Measurements from ENCODE around the gene GSE1. TPM values are rescaled to one million over a fixed set of nuclear protein-coding genes. Genes with fewer than 3 reads are reported as not detected.

Gene GSE1
- total and polyA plus RNA-seq, 2 donors from 2014 or later, result 9.5 to 92.8 TPM

DNA sequence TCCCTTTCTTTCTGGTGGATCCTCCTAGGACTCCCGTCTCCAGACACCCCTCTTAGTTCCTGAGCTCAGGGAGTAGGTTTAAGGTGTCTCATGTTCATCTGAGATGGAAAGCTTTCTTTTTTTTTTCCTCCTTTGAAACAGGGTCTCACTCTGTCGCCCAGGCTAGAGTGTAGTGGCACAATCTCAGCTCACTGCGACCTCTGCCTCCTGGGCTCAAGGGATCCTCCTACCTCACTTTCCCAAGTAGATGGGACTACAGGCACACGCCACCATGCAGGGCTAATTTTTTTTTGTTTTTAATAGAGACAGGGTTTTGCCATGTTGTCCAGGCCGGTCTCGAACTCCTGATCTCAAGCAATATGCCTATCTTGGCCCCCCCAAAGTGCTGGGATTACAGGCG lies 3.6 kb upstream of the GSE1 start:
- DNase-seq, result no peak
- H3K27me3 ChIP-seq (ENCODE audit: control insufficient read depth, insufficient read depth, low read length), result no peaks in the 10 kb centered on the region
- no peak overlapping the region for H3K9ac ChIP-seq (ENCODE audit: low read length in 3 of 3)
- FAIRE-seq, result no peak
- intact Hi-C loops (cut with DNase I), result no loop called here
- peaks cover 0 to 28% (median 16%) of the 10 kb centered on the region in 3 donors for H3K4me1 ChIP-seq (ENCODE audit: control insufficient read depth in 2 of 3, insufficient read depth in 2 of 3, low read depth in 1 of 3, low read length in 3 of 3)
- no peak overlapping the region for H3K4me3 ChIP-seq (ENCODE audit: low read length in 3 of 3)
- no peaks in the 10 kb centered on the region for H3K36me3 ChIP-seq (ENCODE audit: control insufficient read depth in 2 of 3, insufficient read depth in 3 of 3, low read length in 3 of 3)
- H3K27ac ChIP-seq (ENCODE audit: low read depth in 2 of 2, low read length in 2 of 2), result no peak overlapping the region
- TF ChIP-seq, protein P1, sequence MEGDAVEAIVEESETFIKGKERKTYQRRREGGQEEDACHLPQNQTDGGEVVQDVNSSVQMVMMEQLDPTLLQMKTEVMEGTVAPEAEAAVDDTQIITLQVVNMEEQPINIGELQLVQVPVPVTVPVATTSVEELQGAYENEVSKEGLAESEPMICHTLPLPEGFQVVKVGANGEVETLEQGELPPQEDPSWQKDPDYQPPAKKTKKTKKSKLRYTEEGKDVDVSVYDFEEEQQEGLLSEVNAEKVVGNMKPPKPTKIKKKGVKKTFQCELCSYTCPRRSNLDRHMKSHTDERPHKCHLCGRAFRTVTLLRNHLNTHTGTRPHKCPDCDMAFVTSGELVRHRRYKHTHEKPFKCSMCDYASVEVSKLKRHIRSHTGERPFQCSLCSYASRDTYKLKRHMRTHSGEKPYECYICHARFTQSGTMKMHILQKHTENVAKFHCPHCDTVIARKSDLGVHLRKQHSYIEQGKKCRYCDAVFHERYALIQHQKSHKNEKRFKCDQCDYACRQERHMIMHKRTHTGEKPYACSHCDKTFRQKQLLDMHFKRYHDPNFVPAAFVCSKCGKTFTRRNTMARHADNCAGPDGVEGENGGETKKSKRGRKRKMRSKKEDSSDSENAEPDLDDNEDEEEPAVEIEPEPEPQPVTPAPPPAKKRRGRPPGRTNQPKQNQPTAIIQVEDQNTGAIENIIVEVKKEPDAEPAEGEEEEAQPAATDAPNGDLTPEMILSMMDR (IDR thresholded peaks at IDR 0.05; ENCODE audit: borderline replicate concordance, extremely low read depth, insufficient read depth), result no peak
- H3K9me3 ChIP-seq (ENCODE audit: control insufficient read depth in 2 of 3, insufficient read depth in 1 of 3, low read length in 3 of 3), result no peaks in the 10 kb centered on the region

DNA sequence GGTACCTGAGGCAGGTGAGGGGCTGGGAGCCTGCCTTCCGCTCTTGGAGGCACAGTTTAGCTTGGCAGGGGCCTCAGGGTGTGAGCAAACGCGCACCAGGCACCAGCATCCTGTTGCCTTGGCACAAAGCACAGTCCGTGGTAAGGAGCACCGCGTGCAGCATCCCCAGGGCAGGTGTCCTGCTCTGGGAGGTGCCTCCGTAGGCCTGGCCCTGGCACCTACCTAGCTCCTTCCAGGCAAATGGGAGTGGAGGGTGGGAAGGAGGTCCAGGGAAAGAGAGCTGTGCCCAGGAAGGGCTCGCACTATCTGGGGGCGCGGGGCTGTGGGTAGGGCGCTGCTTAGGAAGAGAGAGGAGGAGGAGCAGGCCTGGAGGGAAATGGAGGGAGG lies 3.1 kb upstream of the GSE1 start:
- no peak for FAIRE-seq

DNA sequence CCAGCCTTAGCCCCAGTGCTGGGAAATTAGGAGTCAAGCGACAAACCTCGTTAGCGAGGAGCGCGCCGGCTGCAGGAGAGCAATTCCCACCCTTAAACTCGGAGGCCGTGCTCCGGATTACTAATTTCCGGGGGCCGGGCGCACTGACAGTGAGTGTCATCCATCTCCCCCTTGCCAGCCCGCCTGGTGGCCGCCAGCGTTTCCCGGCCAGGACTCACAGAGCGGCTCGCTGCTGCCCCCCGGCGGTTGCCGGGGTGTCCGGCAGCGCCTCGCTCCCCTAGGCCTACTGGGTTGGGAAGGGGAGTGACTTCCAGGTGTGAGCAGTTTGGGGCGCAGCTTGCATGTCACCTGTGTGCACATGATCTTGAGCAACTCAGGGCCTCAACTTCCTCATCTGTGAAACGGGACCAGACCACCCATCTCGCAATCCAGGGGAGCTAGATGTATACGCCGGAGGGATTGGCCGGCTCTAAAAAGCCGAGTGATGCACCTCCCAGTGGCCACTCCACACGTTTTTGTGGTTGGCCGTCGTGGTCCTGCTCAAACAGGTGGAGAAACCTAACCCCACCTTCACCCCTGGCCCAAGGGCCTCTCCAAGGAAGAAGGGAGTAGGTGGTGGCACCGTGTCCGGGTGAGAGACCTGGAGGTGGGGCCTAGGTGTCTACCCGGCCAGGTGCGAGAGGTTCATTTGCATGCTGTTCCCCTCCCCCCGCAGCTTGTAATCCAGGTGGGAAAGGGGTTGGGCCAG lies 2.5 kb upstream of the GSE1 start:
- TF ChIP-seq, protein P1 (IDR thresholded peaks at IDR 0.05; ENCODE audit: borderline replicate concordance, extremely low read depth, insufficient read depth), result peak; percentile 91
- peaks cover 0 to 39% (median 19%) of the 10 kb centered on the region in 3 donors for H3K4me1 ChIP-seq (ENCODE audit: control insufficient read depth in 2 of 3, insufficient read depth in 2 of 3, low read depth in 1 of 3, low read length in 3 of 3)
- no peaks in the 10 kb centered on the region for H3K36me3 ChIP-seq (ENCODE audit: control insufficient read depth in 2 of 3, insufficient read depth in 3 of 3, low read length in 3 of 3)
- DNase-seq (peak; percentile 91 to 96 (median 94)), FAIRE-seq (no peak)
- H3K27ac ChIP-seq (ENCODE audit: low read depth in 2 of 2, low read length in 2 of 2), result peak overlapping the region; percentile 88 to 91
- H3K9ac ChIP-seq (ENCODE audit: low read length in 3 of 3), result peak overlapping the region in 2 of 3 donors; percentile 22 to 47
- peak overlapping the region in 1 of 3 donors; percentile 18 for H3K4me3 ChIP-seq (ENCODE audit: low read length in 3 of 3)
- intact Hi-C loops (cut with DNase I), result no loop called here
- H3K27me3 ChIP-seq (ENCODE audit: control insufficient read depth, insufficient read depth, low read length), result no peaks in the 10 kb centered on the region
- H3K9me3 ChIP-seq (ENCODE audit: control insufficient read depth in 2 of 3, insufficient read depth in 1 of 3, low read length in 3 of 3), result no peaks in the 10 kb centered on the region

More for the DNA sequence above, 3.1 kb upstream of the GSE1 start:
- H3K9ac ChIP-seq (ENCODE audit: low read length in 3 of 3), result no peak overlapping the region
- peaks cover 0 to 33% (median 16%) of the 10 kb centered on the region in 3 donors for H3K4me1 ChIP-seq (ENCODE audit: control insufficient read depth in 2 of 3, insufficient read depth in 2 of 3, low read depth in 1 of 3, low read length in 3 of 3)
- intact Hi-C loops (cut with DNase I), result no loop called here
- H3K4me3 ChIP-seq (ENCODE audit: low read length in 3 of 3), result no peak overlapping the region
- no peak for DNase-seq
- TF ChIP-seq, protein P1 (IDR thresholded peaks at IDR 0.05; ENCODE audit: borderline replicate concordance, extremely low read depth, insufficient read depth), result no peak
- H3K9me3 ChIP-seq (ENCODE audit: control insufficient read depth in 2 of 3, insufficient read depth in 1 of 3, low read length in 3 of 3), result no peaks in the 10 kb centered on the region
- peak overlapping the region in 1 of 2 donors; percentile 41 for H3K27ac ChIP-seq (ENCODE audit: low read depth in 2 of 2, low read length in 2 of 2)
- H3K27me3 ChIP-seq (ENCODE audit: control insufficient read depth, insufficient read depth, low read length), result no peaks in the 10 kb centered on the region
- H3K36me3 ChIP-seq (ENCODE audit: control insufficient read depth in 2 of 3, insufficient read depth in 3 of 3, low read length in 3 of 3), result no peaks in the 10 kb centered on the region

Measured in kidney (tissue), 14 donors.